Measurements from ENCODE around the gene OR6B3.
"Not testable (repeated sequence)": the region's sequence is repeated elsewhere in the genome, so short reads cannot be mapped to it uniquely, and the experiment has no call there.

OR6B3 gene

GRCh38 chr2:240048237-240048636, 5.1 kb downstream of the OR6B3 start:
- Histone ChIP-seq H3K27ac (replicated peaks; ENCODE audit: low read length) (no peak overlapping the region), H3K36me3 (replicated peaks in 1 of 2; ENCODE audit: control insufficient read depth in 2 of 2, insufficient read depth in 2 of 2, low read length in 2 of 2) (no peaks in the 10 kb centered on the region), H3K4me1 (ENCODE audit: control insufficient read depth in 2 of 2, insufficient read depth in 1 of 2, low read depth in 1 of 2, low read length in 2 of 2) (no peaks in the 10 kb centered on the region), H2BK120ac (ENCODE audit: low read depth, low read length) (no peak overlapping the region), H2AFZ (ENCODE audit: low read length) (no peak overlapping the region), H3K4me3 (ENCODE audit: low read length in 2 of 2) (no peak overlapping the region), H2BK12ac (ENCODE audit: low read length) (no peak overlapping the region), H2BK15ac (ENCODE audit: low read length) (no peak overlapping the region), H4K91ac (ENCODE audit: low read depth, low read length, poor library complexity) (no peak overlapping the region), H4K8ac (ENCODE audit: low read depth, low read length) (no peak overlapping the region), H3K23ac (ENCODE audit: low read depth, low read length, poor library complexity) (no peak overlapping the region), H2AK5ac (ENCODE audit: low read depth, low read length) (no peak overlapping the region), H3K4me2 (ENCODE audit: insufficient read depth, low read length, poor library complexity, severe bottlenecking) (no peak overlapping the region), H3K4ac (ENCODE audit: low read length) (no peak overlapping the region), H3K14ac (ENCODE audit: low read length) (no peak overlapping the region), H3K18ac (ENCODE audit: low read length) (no peak overlapping the region), H3K79me1 (ENCODE audit: low read depth, low read length) (no peaks in the 10 kb centered on the region), H3K9me3 (replicated peaks in 1 of 2; ENCODE audit: control insufficient read depth in 2 of 2, insufficient read depth in 1 of 2, low read depth in 1 of 2, low read length in 2 of 2) (no peaks in the 10 kb centered on the region), H2BK5ac (ENCODE audit: low read length) (no peak overlapping the region), H3K9ac (ENCODE audit: low read depth, low read length, poor library complexity) (no peak overlapping the region), H3K27me3 (ENCODE audit: control insufficient read depth in 3 of 3, insufficient read depth in 3 of 3, low read depth in 1 of 3, low read length in 3 of 3) (peaks cover 0 to 68% (median 0%) of the 10 kb centered on the region in 3 experiments)
- no peak for DNase-seq (ENCODE audit: low spot score)
- no CpG with 5 or more reads among the region's 9 CpGs for WGBS, 2 donors (ENCODE audit: extremely low coverage in 2 of 2, insufficient read length in 2 of 2, insufficient replicate concordance in 1 of 2)

- Histone ChIP-seq H3K18ac (ENCODE audit: low read length) (no peak overlapping the region), H3K4me1 (ENCODE audit: control insufficient read depth in 2 of 2, insufficient read depth in 1 of 2, low read depth in 1 of 2, low read length in 2 of 2) (no peaks in the 10 kb centered on the region), H2BK5ac (ENCODE audit: low read length) (no peak overlapping the region), H3K4me3 (ENCODE audit: low read length in 2 of 2) (no peak overlapping the region), H3K4me2 (ENCODE audit: insufficient read depth, low read length, poor library complexity, severe bottlenecking) (no peak overlapping the region), H2AFZ (ENCODE audit: low read length) (no peak overlapping the region), H3K14ac (ENCODE audit: low read length) (no peak overlapping the region), H3K79me1 (ENCODE audit: low read depth, low read length) (no peaks in the 10 kb centered on the region), H3K27ac (replicated peaks; ENCODE audit: low read length) (no peak overlapping the region), H2BK120ac (ENCODE audit: low read depth, low read length) (no peak overlapping the region), H2AK5ac (ENCODE audit: low read depth, low read length) (no peak overlapping the region), H4K8ac (ENCODE audit: low read depth, low read length) (no peak overlapping the region), H2BK15ac (ENCODE audit: low read length) (no peak overlapping the region), H3K9me3 (replicated peaks in 1 of 2; ENCODE audit: control insufficient read depth in 2 of 2, insufficient read depth in 1 of 2, low read depth in 1 of 2, low read length in 2 of 2) (no peaks in the 10 kb centered on the region), H3K23ac (ENCODE audit: low read depth, low read length, poor library complexity) (no peak overlapping the region), H3K4ac (ENCODE audit: low read length) (no peak overlapping the region), H4K91ac (ENCODE audit: low read depth, low read length, poor library complexity) (no peak overlapping the region), H2BK12ac (ENCODE audit: low read length) (no peak overlapping the region), H3K27me3 (ENCODE audit: control insufficient read depth in 3 of 3, insufficient read depth in 3 of 3, low read depth in 1 of 3, low read length in 3 of 3) (peaks cover 0 to 61% (median 0%) of the 10 kb centered on the region in 3 experiments), H3K9ac (ENCODE audit: low read depth, low read length, poor library complexity) (no peak overlapping the region), H3K36me3 (replicated peaks in 1 of 2; ENCODE audit: control insufficient read depth in 2 of 2, insufficient read depth in 2 of 2, low read length in 2 of 2) (no peaks in the 10 kb centered on the region)
- WGBS, 2 donors (ENCODE audit: extremely low coverage in 2 of 2, insufficient read length in 2 of 2, insufficient replicate concordance in 1 of 2): no CpG with 5 or more reads among the region's 13 CpGs
- no peak for DNase-seq (ENCODE audit: low spot score)
Measured at GRCh38 chr2:240045098-240045497, 8.2 kb downstream of the OR6B3 start.

GRCh38 chr2:240044096-240044495, 9.2 kb downstream of the OR6B3 start:
- H2BK12ac ChIP-seq (ENCODE audit: low read length); H3K4me3 ChIP-seq (ENCODE audit: low read length in 2 of 2); H3K79me1 ChIP-seq (ENCODE audit: low read depth, low read length); H2BK120ac ChIP-seq (ENCODE audit: low read depth, low read length); H3K4ac ChIP-seq (ENCODE audit: low read length); H2AK5ac ChIP-seq (ENCODE audit: low read depth, low read length); H3K27ac ChIP-seq (replicated peaks; ENCODE audit: low read length); H2BK15ac ChIP-seq (ENCODE audit: low read length); H3K9ac ChIP-seq (ENCODE audit: low read depth, low read length, poor library complexity); H3K14ac ChIP-seq (ENCODE audit: low read length); H4K8ac ChIP-seq (ENCODE audit: low read depth, low read length); H3K4me2 ChIP-seq (ENCODE audit: insufficient read depth, low read length, poor library complexity, severe bottlenecking); H4K91ac ChIP-seq (ENCODE audit: low read depth, low read length, poor library complexity); H3K36me3 ChIP-seq (replicated peaks in 1 of 2; ENCODE audit: control insufficient read depth in 2 of 2, insufficient read depth in 2 of 2, low read length in 2 of 2); H3K18ac ChIP-seq (ENCODE audit: low read length); H2BK5ac ChIP-seq (ENCODE audit: low read length); H3K9me3 ChIP-seq (replicated peaks in 1 of 2; ENCODE audit: control insufficient read depth in 2 of 2, insufficient read depth in 1 of 2, low read depth in 1 of 2, low read length in 2 of 2); H3K4me1 ChIP-seq (ENCODE audit: control insufficient read depth in 2 of 2, insufficient read depth in 1 of 2, low read depth in 1 of 2, low read length in 2 of 2); DNase-seq (ENCODE audit: low spot score); H3K23ac ChIP-seq (ENCODE audit: low read depth, low read length, poor library complexity); H2AFZ ChIP-seq (ENCODE audit: low read length): not testable (repeated sequence)
- peaks cover 0 to 62% (median 0%) of the 10 kb centered on the region in 3 experiments for H3K27me3 ChIP-seq (ENCODE audit: control insufficient read depth in 3 of 3, insufficient read depth in 3 of 3, low read depth in 1 of 3, low read length in 3 of 3)
- WGBS, 2 donors (ENCODE audit: extremely low coverage in 2 of 2, insufficient read length in 2 of 2, insufficient replicate concordance in 1 of 2): no CpG with 5 or more reads among the region's 2 CpGs

- no peaks in the 10 kb centered on the region for H3K79me1 ChIP-seq (ENCODE audit: low read depth, low read length)
- no peaks in the 10 kb centered on the region for H3K36me3 ChIP-seq (replicated peaks in 1 of 2; ENCODE audit: control insufficient read depth in 2 of 2, insufficient read depth in 2 of 2, low read length in 2 of 2)
- no peak overlapping the region for H3K4me2 ChIP-seq (ENCODE audit: insufficient read depth, low read length, poor library complexity, severe bottlenecking)
- no peak overlapping the region for H2AK5ac ChIP-seq (ENCODE audit: low read depth, low read length)
- no peaks in the 10 kb centered on the region for H3K4me1 ChIP-seq (ENCODE audit: control insufficient read depth in 2 of 2, insufficient read depth in 1 of 2, low read depth in 1 of 2, low read length in 2 of 2)
- no CpG with 5 or more reads among the region's 21 CpGs for WGBS, 2 donors (ENCODE audit: extremely low coverage in 2 of 2, insufficient read length in 2 of 2, insufficient replicate concordance in 1 of 2)
- H3K4ac ChIP-seq (ENCODE audit: low read length): no peak overlapping the region
- H2AFZ ChIP-seq (ENCODE audit: low read length): no peak overlapping the region
- no peak overlapping the region for H4K8ac ChIP-seq (ENCODE audit: low read depth, low read length)
- peak overlapping the region; percentile 9 for H3K23ac ChIP-seq (ENCODE audit: low read depth, low read length, poor library complexity)
- DNase-seq (ENCODE audit: low spot score): no peak
- peaks cover 0 to 62% (median 0%) of the 10 kb centered on the region in 3 experiments for H3K27me3 ChIP-seq (ENCODE audit: control insufficient read depth in 3 of 3, insufficient read depth in 3 of 3, low read depth in 1 of 3, low read length in 3 of 3)
- H3K4me3 ChIP-seq (ENCODE audit: low read length in 2 of 2): no peak overlapping the region
- H3K27ac ChIP-seq (replicated peaks; ENCODE audit: low read length): no peak overlapping the region
- no peak overlapping the region for H4K91ac ChIP-seq (ENCODE audit: low read depth, low read length, poor library complexity)
- H2BK120ac ChIP-seq (ENCODE audit: low read depth, low read length): no peak overlapping the region
- H3K18ac ChIP-seq (ENCODE audit: low read length): no peak overlapping the region
- H2BK15ac ChIP-seq (ENCODE audit: low read length): no peak overlapping the region
- H2BK5ac ChIP-seq (ENCODE audit: low read length): no peak overlapping the region
- H3K14ac ChIP-seq (ENCODE audit: low read length): no peak overlapping the region
- no peaks in the 10 kb centered on the region for H3K9me3 ChIP-seq (replicated peaks in 1 of 2; ENCODE audit: control insufficient read depth in 2 of 2, insufficient read depth in 1 of 2, low read depth in 1 of 2, low read length in 2 of 2)
- H2BK12ac ChIP-seq (ENCODE audit: low read length): no peak overlapping the region
- H3K9ac ChIP-seq (ENCODE audit: low read depth, low read length, poor library complexity): no peak overlapping the region
Measured at GRCh38 chr2:240043279-240043989, 9.9 kb downstream of the OR6B3 start.
